Epidermal melanocyte (primary cell): ENCODE measurements around the gene TRAF2.
"Not testable (repeated sequence)": the region's sequence is repeated elsewhere in the genome, so short reads cannot be mapped to it uniquely, and the experiment has no call there.

ENCODE experiments used
- DNase-seq: peaks from one replicate; pipeline ENCODE4 v3.0.0; 2011; ENCODE audit warnings: low spot score; ENCODE audit not compliant: insufficient read length

The TRAF2 gene

GRCh38 chr9:136857581-136858412 lies 28.5 kb upstream of the TRAF2 start:
- no peak for DNase-seq

DNA sequence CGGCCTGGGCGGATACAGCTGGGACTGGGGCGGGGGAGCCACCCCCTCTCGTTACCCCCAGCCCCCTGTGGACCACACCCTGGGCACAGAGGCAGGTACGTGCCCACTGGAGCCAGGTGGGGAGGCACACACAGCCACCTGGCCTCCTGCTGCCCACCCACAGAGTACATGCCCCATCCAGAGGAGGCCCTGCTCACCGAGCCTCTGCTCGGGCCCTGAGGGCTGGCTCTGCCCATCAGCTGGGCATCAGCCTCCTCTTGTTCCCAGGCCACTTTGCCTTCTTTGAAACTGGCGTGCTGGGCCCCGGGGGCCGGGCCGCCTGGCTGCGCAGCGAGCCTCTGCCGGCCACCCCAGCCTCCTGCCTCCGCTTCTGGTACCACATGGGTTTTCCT lies 27.9 kb upstream of the TRAF2 start:
- DNase-seq: no peak

DNA sequence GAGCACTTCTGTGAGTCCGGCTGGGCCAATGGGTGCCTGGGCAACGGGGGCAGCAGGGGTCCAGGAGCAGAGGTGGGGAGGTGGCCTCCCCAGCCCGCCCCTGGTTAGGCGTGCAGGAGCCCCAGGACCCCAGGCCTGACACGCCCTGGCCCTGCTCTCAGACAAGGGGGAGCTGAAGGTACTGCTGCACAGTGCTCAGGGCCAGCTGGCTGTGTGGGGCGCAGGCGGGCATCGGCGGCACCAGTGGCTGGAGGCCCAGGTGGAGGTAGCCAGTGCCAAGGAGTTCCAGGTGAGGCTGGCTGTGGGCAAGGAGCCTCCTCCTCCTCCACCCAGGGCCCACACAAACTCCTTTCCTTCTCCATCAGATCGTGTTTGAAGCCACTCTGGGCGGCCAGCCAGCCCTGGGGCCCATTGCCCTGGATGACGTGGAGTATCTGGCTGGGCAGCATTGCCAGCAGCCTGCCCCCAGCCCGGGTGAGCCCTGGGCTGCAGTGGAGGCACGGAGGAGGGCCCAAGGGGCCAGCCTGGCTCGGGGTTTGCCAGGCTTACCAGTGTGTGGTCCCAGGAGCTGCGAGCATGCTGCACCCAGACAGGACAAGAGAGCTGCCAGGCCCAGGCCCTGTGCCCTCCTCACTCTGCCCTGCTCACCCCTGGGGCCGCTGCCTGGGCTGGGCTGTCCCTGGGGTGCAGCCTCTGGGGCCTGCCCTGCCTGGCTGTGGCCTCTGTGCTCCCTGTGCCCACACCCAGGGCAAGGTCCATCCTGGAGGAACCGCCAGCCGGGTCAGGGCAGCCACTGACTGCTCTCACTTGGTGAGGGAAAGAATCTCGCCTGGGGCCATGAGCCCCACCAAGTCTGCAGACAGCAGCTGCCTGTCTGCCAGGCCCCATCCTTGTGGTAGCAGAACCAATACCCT lies 27.2 kb upstream of the TRAF2 start:
- no peak for DNase-seq

- DNase-seq: no peak
Measured at GRCh38 chr9:136860529-136860928, 25.8 kb upstream of the TRAF2 start.

DNA sequence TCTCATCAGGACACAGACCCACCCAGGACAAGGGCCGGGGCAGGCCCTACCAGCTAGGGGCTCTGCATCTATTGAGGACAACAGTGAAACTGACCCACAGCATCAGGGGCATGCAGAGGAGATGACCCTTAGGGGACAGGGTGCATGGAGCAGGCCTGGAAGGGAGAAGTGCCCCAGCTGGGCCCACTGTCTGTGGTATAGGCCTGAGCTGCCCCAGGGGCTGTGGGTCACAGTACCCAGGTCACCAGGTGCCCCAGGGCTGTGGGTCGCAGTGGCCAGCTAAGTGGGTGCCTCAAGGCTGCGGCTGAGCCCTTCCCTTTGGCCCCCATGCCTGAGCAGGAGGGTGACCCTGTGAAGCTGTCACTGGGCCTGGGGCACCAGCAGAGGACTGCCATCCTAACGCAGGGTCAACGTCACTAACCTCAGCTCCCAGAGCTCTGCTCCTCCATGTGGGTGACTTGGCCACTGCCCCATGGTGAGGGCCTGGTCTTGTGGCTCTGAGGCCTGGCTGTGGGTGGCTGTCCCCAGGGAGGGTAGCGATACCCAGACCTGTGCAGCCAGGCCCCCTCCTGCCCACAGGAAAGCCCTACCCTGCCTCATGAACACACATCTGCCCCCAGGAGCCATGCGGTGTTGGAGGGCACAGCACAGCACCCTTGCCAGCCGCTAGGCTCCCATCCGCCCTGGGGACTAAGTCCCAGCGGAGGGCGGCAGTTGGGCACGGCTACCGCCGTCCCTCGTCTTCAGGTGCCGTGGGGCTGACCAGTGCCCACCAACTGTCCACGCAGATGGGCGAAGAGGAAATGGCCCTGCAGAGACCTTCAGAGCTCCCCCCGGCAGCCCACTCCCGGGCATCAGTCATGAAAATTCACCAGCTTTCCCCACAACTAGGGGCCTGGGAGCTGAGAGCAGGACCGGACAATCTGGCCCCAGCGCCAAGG lies 25.1 kb upstream of the TRAF2 start:
- no peak for DNase-seq

DNA sequence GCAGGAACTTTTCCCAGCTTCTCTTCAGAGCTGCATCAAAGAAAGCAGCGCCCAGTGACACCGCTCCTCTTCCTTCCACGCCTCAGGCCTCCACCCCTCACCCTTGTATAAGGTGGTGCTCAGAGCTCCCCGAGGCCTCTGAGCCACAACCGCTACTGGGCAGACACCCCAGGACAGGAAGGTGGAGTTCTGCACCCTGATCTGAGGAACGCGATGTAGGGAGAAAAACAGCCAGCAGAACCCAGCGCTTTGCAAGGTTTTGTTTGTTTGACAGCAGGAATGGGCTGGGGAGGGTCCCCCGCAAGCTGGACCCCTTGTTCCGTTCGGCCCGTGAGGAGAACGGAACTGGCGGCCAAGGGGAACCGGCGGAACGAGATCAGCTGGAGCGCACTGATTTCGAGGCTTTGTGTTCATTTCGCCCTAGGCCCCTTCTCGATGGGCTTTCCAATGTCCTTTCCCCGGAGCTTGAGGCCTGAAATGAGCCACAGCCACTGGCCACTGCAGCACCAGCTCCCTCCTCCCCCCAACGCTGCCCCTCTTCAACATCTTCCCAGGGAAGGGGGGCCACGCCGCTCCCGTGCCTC lies 24.4 kb upstream of the TRAF2 start:
- no peak for DNase-seq

GRCh38 chr9:136862849-136863622 lies 23.3 kb upstream of the TRAF2 start:
- no peak for DNase-seq

DNA sequence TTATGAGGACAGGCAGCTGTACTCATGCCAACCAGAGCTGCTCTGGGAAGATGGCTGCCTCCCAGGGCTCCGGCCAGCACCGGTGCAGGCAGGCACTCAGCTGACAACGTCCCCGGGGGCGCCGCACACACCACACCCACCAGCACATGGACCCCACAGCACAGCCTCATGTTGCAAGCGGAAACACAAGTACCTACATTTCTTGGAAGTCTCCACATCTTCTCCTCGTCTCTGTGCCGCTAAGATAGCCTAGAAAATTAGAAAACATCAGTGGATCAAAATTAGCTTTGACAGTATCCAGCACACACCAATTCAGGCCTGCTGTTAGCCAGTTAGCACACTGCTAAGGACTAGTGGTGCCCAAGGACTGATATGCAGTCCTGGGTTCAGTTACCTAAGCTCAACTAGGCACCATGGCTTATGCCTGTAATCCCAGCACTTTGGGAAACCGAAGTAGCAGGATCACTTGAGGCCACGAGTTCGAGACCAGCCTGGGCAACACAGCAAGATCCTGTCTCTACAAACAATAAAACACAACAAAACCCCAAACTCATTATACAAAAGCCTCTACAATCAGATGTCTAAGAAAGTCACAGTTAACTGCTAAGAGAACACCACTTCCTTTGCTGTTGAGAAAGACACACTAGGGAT lies 22.6 kb upstream of the TRAF2 start:
- DNase-seq: no peak

- DNase-seq: no peak
Measured at GRCh38 chr9:136865041-136865767, 21.1 kb upstream of the TRAF2 start.

GRCh38 chr9:136865768-136866103 lies 20.6 kb upstream of the TRAF2 start:
- no peak for DNase-seq

DNA sequence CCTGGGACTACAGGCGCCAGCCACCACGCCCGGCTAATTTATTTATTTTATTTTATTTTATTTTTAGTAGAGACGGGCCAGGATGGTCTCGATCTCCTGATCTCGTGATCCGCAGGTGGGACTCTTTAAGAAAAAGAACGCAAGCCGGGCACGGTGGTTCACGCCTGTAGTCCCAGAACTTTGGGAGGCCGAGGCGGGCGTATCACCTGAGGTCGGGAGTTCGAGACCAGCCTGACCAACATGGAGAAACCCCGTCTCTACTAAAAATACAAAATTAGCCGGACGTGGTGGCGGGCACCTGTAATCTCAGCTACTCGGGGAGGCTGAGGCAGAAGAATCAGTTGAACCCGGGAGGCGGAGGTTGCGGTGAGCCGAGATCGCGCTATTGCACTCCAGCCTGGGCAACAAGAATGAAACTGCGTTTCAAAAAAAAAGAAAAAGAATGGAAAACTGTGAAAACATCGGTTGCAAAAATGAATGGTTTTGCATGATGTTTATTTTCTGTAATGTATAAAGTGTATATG lies 19.4 kb upstream of the TRAF2 start:
- DNase-seq: not testable (repeated sequence)

DNA sequence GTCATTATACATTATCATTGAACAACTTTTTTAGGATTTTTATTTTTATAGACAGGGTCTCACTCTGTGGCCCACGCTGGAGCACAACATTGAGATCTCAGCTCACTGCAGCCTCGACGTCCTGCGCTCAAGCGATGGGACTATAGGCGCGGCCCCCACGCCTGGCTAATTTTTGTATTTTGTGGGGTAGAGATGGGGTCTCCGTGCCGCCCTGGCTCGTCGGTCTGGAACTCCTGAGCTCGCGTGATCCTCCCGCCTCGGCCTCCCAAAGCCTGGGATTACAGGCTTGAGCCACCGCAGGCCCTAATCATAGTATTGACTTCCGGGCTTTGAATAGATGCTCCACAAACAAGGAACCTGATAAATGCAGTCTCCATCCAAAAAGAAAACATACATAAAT lies 18.8 kb upstream of the TRAF2 start:
- no peak for DNase-seq

- DNase-seq: no peak
Measured at GRCh38 chr9:136867917-136868316, 18.4 kb upstream of the TRAF2 start.

- DNase-seq: no peak
Measured at GRCh38 chr9:136868644-136869043, 17.7 kb upstream of the TRAF2 start.

DNA sequence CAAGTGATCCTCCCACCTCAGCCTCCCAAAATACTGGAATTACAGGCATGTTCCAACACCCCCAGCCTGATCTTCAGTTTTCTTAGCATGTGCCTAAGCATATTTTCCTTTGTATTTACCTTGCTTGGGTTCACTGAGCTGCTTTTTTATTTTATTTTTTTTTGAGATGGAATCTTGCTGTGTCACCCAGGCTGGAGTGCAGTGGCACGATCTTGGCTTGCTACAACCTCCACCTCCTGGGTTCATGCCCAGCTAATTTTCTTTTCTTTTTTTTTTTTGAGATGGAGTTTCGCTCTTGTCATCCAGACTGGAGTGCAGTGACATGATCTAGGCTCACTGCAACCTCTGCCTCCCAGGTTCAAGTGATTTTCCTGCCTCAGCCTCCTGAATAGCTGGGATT lies 16.7 kb upstream of the TRAF2 start:
- DNase-seq: not testable (repeated sequence)

DNA sequence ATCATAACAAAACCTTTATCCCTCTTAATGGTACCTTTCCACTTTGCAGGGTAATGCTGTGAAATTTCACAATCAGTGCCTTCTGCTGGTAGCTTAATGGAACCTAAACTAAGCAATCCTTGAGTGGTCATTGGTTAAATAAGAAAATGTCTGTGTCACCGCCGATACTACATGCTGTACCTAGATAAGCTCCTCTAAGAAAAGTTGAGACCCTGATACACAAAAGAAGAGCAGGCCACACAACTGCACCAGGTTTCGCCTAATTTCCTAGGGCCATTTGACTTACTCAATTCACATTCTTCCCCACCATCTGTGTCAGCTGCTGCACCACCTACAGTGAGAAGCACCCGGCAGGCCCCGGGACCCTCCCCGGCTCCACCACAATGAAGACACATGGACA lies 11.2 kb upstream of the TRAF2 start:
- DNase-seq: no peak

DNA sequence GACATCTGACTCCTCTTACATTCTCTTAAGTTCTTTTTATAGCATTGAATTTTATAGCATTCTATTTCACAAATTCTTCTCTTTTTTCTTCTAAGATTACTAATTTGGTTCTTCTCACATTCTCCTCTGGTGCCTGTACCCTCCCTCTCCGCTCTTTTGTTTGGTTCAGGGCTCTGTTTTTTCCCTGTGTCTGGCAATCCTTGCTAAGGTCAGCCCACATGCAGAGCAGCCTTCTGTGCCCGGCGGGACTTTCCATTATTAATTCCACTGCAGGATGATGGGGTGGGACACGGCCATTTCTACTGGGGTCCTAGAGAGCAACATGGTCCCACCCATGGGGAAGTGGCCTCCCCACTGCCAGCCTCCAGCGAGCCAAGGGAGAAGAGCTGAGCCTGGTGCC lies 9.8 kb upstream of the TRAF2 start:
- no peak for DNase-seq

DNA sequence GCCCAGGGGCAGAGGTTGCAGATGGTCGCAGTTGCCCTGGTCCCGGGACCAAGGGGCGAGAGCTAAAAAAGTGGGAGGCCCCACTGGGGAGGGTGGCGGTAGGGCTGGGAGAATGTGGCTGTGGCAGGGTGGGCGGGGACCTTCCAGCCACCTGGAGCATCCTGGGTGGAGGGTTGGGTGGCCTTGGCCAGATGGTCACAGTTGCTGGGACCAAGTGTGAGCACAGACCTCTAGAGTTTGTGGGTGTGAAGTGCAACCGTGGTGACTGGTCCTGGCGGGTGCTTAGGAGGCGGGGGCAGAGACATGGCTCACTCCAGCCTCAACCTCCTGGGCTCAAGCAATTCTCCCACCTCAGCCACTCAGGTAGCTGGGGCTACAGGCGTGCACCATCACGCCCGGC lies 5.7 kb upstream of the TRAF2 start:
- DNase-seq: no peak

GRCh38 chr9:136881691-136882108 lies 4.6 kb upstream of the TRAF2 start:
- DNase-seq: peak; percentile 79
